GM18505 (cell line): ENCODE data around the gene P3H2.

Experiments
- ATAC-seq: cut with Tn5 transposase; IDR thresholded peaks from one replicate; pipeline ENCODE4 v1.9.1; 2021; ENCODE audit not compliant: unreplicated experiment
- POLR2A ChIP-seq: IDR thresholded peaks from 4 replicates; pipeline ENCODE4 v1.6.1; 2011; ENCODE audit warnings: borderline replicate concordance; ENCODE audit not compliant: insufficient read depth, insufficient read length; ENCODE audit errors: extremely low read depth

The P3H2 gene

GRCh38 chr3:190118438-190118837 is 2.3 kb downstream of the P3H2 start:
- ATAC-seq, result no peak
- TF ChIP-seq POLR2A, result no peak

DNA sequence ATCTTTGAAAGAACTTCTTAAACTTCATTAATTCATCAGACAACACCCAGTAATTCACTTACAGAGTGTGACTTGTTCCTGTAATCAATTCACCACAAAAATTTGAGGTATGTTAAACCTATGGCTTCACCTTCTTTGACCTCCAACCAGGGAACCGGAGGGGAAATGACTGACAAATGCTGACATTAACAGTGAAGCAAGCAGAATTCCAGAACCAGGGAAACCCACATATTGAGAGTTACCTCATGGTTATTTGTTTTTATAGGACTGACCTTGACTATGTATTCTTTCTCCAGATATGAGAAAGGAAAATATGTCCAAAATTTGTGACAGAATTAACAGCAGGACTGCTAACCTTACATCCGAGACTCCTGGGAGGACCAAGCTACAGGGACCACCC is 2.7 kb downstream of the P3H2 start:
- ATAC-seq, result no peak
- no peak for TF ChIP-seq POLR2A

DNA sequence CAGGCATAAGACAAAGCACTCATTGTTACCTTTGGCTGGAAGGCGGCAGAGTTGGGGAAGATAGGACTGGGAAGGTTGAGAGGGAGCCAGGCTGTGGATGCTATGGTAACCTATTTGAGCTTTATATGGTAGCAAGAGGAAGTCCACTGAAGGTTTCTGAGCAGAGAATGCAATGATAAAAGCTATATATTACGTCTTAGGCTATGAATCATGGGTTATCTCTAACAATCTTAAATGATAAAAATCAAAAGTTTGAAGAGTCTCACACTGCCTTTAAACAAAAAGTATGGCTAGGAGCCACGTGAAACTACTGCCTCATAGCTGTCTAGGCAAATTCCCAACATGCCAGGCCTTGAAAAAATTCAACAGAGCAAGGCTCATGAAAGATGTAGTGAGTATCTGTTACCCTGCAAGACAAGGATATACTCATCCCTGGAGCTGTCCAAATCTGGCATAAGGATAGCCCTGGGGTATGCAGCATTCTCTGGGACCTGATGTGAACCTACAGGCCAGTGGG is 4.1 kb downstream of the P3H2 start:
- peak; percentile 33 for TF ChIP-seq POLR2A
- no peak for ATAC-seq

DNA sequence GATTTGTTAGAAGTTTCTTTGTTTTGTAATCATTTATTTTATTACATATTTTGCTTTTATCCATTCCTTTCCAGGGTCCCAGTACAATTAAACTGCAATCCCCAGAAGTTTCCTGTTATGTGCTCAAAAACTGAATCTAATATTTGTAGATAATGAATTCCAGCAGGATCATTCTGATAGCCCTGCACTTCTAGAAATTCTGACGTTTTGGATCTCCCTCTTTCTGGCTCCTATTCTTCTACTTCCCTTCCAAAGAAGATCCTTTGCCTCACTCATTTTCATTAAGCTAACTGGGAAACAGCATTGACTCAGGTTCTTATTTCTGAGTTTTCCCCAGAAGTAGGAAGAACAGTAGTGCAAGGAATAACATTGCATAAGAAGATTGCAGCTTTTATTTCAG is 9.9 kb downstream of the P3H2 start:
- TF ChIP-seq POLR2A, result no peak
- no peak for ATAC-seq

GRCh38 chr3:190109441-190109840 is 11.3 kb downstream of the P3H2 start:
- TF ChIP-seq POLR2A, result no peak
- ATAC-seq, result no peak

- no peak for TF ChIP-seq POLR2A
- no peak for ATAC-seq
These were observed 11.9 kb downstream of the P3H2 start for GRCh38 chr3:190108804-190109203.

DNA sequence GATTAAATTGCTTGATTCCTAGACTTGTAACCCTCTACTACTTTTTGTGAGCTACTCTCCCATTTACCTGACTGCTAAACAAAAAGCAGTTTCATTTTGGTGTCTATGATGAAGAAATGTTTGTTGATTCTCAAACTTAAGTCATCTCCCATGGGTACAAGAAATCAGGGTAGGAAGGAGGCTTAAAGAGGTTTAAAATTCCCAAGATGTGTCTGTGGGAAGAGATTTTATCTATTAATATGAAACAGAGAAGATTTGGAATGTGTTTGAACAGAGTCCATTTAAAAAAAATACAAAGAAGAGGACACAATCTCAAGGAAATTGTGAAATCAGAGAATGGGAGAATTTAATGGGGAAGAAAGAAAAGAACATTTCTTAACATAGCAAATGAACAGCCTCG is 14.8 kb downstream of the P3H2 start:
- no peak for ATAC-seq

GRCh38 chr3:190101320-190102011 is 19.2 kb downstream of the P3H2 start:
- TF ChIP-seq POLR2A, result no peak
- ATAC-seq, result peak; percentile 50

More for the DNA sequence above, 14.8 kb downstream of the P3H2 start:
- TF ChIP-seq POLR2A, result no peak

DNA sequence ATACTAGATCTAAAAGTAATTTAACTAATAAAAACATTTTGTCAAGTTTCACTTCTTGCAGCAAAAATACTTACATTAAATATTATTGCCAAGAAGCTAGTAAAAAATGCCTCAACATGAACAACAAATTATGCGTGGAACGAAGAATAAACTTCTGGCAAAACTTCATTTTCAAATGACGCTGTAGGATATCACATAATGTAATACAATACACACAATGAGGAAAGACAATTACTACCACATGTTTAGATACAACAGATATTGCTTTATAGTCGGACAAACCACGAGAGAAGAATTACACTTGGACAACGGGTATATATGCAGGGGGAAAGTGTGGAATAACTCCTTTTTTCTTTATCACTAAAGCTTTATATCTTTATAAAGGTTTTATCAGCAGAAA is 21.6 kb downstream of the P3H2 start:
- no peak for TF ChIP-seq POLR2A
- ATAC-seq, result no peak

DNA sequence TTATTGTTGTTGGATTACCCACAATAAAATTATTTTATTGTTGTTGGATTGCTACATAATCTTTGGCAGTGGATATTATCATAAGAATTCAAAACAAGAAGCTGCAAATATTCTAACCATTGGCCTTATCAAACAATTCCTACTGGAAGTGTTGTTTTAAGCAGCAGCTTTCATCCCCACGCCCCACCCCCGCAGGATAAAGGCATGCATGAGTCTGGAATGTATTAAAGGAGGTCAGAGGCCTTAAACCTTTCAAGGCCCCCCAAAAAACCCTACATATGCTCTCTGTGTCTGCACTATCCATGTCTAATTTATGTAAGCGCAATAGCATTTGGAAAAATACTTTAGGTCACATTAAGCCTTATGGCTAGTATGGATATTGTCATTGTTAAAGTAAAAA is 23.1 kb downstream of the P3H2 start:
- ATAC-seq, result no peak
- no peak for TF ChIP-seq POLR2A

DNA sequence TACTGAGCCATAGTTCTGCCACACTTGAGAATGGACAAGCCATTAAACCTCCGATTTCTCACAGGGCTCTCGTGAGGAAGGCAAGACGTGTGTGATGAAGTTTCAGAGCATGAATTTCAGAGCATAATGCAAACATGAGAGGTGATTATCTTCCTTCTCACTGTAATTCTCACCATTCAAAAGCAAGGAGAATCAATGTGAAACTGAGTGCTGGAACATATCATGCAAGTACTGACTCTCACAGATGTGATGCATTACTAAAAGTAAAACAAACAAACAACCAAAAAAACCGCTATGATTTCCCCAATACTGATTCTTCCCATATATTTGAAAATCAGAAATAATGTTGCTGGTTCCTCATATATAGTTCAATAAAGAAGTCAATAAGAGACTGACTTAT is 23.7 kb downstream of the P3H2 start:
- ATAC-seq, result peak; percentile 36
- no peak for TF ChIP-seq POLR2A

GRCh38 chr3:190096345-190096744 is 24.4 kb downstream of the P3H2 start:
- peak; percentile 44 for ATAC-seq
- TF ChIP-seq POLR2A, result no peak

DNA sequence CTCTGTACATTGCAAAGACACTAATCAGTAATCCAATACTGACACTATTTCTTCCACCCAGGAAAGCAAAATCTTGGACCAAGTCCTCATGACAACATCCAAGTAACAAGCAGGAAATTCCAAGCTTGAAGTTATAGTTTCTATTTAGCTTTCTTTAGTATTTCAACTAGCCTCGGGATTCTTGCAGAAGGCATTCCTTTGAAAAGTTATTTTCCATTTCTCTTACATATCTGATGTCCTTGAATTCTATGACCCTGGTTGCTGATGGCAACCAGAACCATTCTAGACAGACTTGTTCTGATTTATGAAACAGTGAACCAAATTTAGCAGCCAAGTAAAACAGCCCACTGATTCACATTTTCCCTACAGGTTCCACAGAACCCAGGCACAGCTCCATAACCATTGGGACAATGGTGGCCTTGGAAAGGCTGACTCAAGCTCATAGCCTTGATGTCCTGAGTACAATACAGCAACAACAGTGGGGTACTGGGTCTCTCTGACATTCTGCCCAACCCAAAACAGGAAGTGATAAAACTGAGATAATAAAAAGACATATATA is 26.5 kb downstream of the P3H2 start:
- no peak for TF ChIP-seq POLR2A
- ATAC-seq, result no peak

DNA sequence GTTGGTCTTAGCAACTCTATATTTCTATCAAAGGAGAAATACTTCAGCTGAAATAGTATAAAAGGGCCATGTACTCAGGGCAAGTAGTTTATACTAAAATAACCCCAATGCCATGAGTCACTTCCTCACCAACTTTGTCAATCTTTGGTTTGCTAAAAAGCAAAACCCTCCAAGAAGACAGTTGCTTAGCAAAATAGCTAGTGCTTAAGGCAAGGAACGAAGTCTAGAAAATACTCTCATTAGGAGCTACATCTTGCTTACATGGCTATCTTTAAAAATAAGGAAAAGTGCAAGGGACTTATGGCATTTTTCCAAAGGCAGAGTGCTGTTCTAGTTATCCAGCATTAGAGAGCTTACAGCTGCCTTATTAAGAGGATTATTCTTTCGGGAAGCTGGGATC is 28.4 kb downstream of the P3H2 start:
- TF ChIP-seq POLR2A, result no peak
- ATAC-seq, result no peak

- TF ChIP-seq POLR2A, result no peak
- peak; percentile 48 for ATAC-seq
These were observed 31.0 kb downstream of the P3H2 start for GRCh38 chr3:190089711-190090110.

DNA sequence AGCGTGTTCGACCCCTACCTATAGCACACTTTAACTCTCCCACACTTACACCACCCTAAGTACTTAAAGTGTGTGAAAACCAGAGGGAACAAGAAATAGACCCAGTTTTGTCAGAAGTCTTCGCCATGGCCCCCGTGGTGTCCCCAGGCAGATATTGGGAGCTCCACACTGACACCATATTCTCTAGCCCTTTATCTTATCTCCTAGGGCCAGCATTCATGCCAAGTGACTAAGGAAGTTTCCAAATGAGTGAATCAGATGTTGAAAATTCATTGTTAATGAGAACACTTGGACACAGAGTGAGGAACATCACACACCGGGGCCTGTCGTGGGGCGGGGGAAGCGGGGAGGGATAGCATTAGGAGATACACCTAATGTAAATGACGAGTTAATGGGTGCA is 31.8 kb downstream of the P3H2 start:
- no peak for ATAC-seq
- no peak for TF ChIP-seq POLR2A

- ATAC-seq, result peak; percentile 79
These were observed 34.5 kb downstream of the P3H2 start for GRCh38 chr3:190086191-190086590.

More at GRCh38 chr3:190086191-190086590, 34.5 kb downstream of the P3H2 start:
- TF ChIP-seq POLR2A, result no peak
